Measurements from ENCODE around the gene CDH13. TPM values are rescaled to one million over a fixed set of nuclear protein-coding genes. Genes with fewer than 3 reads are reported as not detected.

CDH13 gene
- total and polyA plus RNA-seq, 2 of the 8 experiments (the other 6 are each of a cell fraction or from before 2014, with no cell fraction given) = 2.3 to 2.4 TPM

GRCh38 chr16:83329441-83329840, 702.7 kb downstream of the CDH13 start:
- FAIRE-seq (no peak), DNase-seq (ENCODE audit: low read depth in 1 of 2, low spot score in 2 of 2) (no peak)
- Histone ChIP-seq H3K27ac (ENCODE audit: low read depth, low read length) (no peak overlapping the region), H2BK12ac (ENCODE audit: low read depth, low read length) (no peak overlapping the region), H3K14ac (ENCODE audit: insufficient read length) (no peak overlapping the region), H3K79me1 (ENCODE audit: low read depth, low read length) (no peaks in the 10 kb centered on the region), H3K56ac (replicated peaks; ENCODE audit: insufficient read length, low read depth, low read length) (no peak overlapping the region), H2AK5ac (ENCODE audit: low read depth, low read length) (no peak overlapping the region), H3K9ac (replicated peaks in 1 of 4; ENCODE audit: extremely low read depth in 1 of 4, low read depth in 3 of 4, low read length in 3 of 4) (no peak overlapping the region), H3K4me1 (replicated peaks in 1 of 4; ENCODE audit: control insufficient read depth in 3 of 4, insufficient read depth in 4 of 4, low read length in 3 of 4) (no peaks in the 10 kb centered on the region), H3K9me3 (ENCODE audit: insufficient read depth in 2 of 2, low read depth in 1 of 2, low read length in 1 of 2) (no peaks in the 10 kb centered on the region), H3K4me3 (ENCODE audit: extremely low read depth in 1 of 4, insufficient read depth in 2 of 4, low read depth in 3 of 4, low read length in 4 of 4) (no peak overlapping the region), H2BK20ac (ENCODE audit: low read length) (no peak overlapping the region), H2BK15ac (ENCODE audit: low read length) (no peak overlapping the region), H2BK120ac (replicated peaks; ENCODE audit: low read depth, low read length) (no peak overlapping the region), H3K4me2 (ENCODE audit: insufficient read depth in 1 of 2, low read depth in 2 of 2, low read length in 2 of 2) (no peak overlapping the region), H2BK5ac (ENCODE audit: low read depth, low read length) (no peak overlapping the region), H3K36me3 (ENCODE audit: control insufficient read depth in 2 of 4, insufficient read depth in 4 of 4, low read length in 3 of 4) (no peaks in the 10 kb centered on the region), H4K8ac (ENCODE audit: extremely low read depth, insufficient read depth, low read length) (no peak overlapping the region), H2AFZ (ENCODE audit: low read length) (no peak overlapping the region), H3K18ac (ENCODE audit: extremely low read depth, low read length) (no peak overlapping the region), H4K91ac (replicated peaks; ENCODE audit: insufficient read length, low read length) (no peak overlapping the region), H3K79me2 (ENCODE audit: control insufficient read depth in 1 of 2, insufficient read depth in 2 of 2, low read length in 2 of 2) (no peaks in the 10 kb centered on the region), H3K27me3 (replicated peaks in 1 of 4; ENCODE audit: control insufficient read depth in 3 of 4, extremely low read depth in 1 of 4, insufficient read depth in 3 of 4, low read length in 3 of 4) (no peaks in the 10 kb centered on the region), H3K23ac (ENCODE audit: insufficient read length) (no peak overlapping the region), H4K5ac (ENCODE audit: insufficient read length, low read depth, low read length) (no peak overlapping the region), H3K23me2 (ENCODE audit: low read depth, low read length) (peaks cover 2% of the 10 kb centered on the region; the same call in 1 of the 2 replicates), H4K20me1 (replicated peaks in 1 of 2; ENCODE audit: control insufficient read depth in 1 of 2, insufficient read depth in 2 of 2, low read length in 2 of 2) (no peaks in the 10 kb centered on the region), H3K4ac (replicated peaks; ENCODE audit: insufficient read length, low read depth, low read length) (no peak overlapping the region)
- CTCF ChIA-PET (ENCODE audit: partially characterized antibody) = interaction anchor here (0.6 to 2.4 kb wide), 10 partner anchors 8 to 1881 kb away, joined by 3 to 9 read pairs (median 4); no protein-coding TSS in a partner anchor
- POLR2A ChIA-PET (ENCODE audit: partially characterized antibody) = no interaction called here
- WGBS, 2 experiments (ENCODE audit: extremely low coverage in 1 of 2, insufficient coverage in 1 of 2, insufficient read length in 1 of 2, insufficient replicate concordance in 2 of 2, low coverage in 1 of 2, low lambda C conversion rate in 2 of 2, missing lambda C conversion rate in 1 of 2) = 89% methylated on average over 6 of the region's 7 CpGs; no CpG with 5 or more reads in 1 of the 2 experiments
- TF ChIP-seq NANOG (IDR thresholded peaks at IDR 0.05; ENCODE audit: insufficient read depth, low read depth, low read length, poor library complexity, severe bottlenecking) = no peak
- no peak for TF ChIP-seq SP4 (IDR thresholded peaks at IDR 0.05; ENCODE audit: low read length)
- TF ChIP-seq HDAC2 (IDR thresholded peaks at IDR 0.05; ENCODE audit: borderline replicate concordance in 1 of 2, low read depth in 2 of 2, low read length in 2 of 2) = no peak
- no peak for TF ChIP-seq CREB1 (IDR thresholded peaks at IDR 0.05)
- TF ChIP-seq CTCF (IDR thresholded peaks at IDR 0.05; ENCODE audit: control extremely low read depth in 1 of 3, insufficient read depth in 1 of 3, low read depth in 1 of 3, low read length in 3 of 3) = no peak
- TF ChIP-seq POLR2AphosphoS5 (IDR thresholded peaks at IDR 0.05; ENCODE audit: low read depth, low read length) = no peak
- TF ChIP-seq YY1 (IDR thresholded peaks at IDR 0.05; ENCODE audit: low read depth, low read length) = no peak
- no peak for TF ChIP-seq RAD21 (IDR thresholded peaks at IDR 0.05 in 1 of 2, conservative IDR thresholded peaks at IDR 0.05 in 1 of 2; ENCODE audit: low read depth in 2 of 2, low read length in 2 of 2)
- no peak for TF ChIP-seq E2F6 (IDR thresholded peaks at IDR 0.05)
- no peak for TF ChIP-seq MAFK (IDR thresholded peaks at IDR 0.05; ENCODE audit: low read depth, low read length)
